GM19193 (cell line): Measurements from ENCODE around the gene GPBP1.

Experiments
- POLR2A ChIP-seq: IDR thresholded peaks from 4 replicates; pipeline ENCODE4 v1.6.1; 2011; ENCODE audit not compliant: insufficient read depth, insufficient read length; ENCODE audit errors: extremely low read depth

The GPBP1 gene

DNA sequence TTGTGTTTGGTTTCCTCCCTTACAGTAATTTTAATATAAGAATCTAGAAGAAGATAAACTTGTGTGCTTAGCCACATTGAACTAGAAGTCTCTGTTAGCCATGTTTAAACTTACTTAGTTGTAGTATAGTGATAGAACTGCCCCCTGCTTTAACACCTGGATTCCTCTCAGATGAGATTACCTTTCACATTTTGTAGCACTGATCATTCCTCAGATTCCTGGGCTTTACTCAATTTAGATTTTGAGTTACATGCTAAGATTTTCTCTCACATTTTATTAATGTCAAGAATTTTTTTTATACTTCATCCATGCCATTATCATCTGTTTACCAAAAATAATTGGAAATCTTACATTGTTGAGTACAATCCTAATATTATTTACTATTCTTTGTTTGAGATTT is 70.5 kb downstream of the GPBP1 start:
- no peak for TF ChIP-seq POLR2A

DNA sequence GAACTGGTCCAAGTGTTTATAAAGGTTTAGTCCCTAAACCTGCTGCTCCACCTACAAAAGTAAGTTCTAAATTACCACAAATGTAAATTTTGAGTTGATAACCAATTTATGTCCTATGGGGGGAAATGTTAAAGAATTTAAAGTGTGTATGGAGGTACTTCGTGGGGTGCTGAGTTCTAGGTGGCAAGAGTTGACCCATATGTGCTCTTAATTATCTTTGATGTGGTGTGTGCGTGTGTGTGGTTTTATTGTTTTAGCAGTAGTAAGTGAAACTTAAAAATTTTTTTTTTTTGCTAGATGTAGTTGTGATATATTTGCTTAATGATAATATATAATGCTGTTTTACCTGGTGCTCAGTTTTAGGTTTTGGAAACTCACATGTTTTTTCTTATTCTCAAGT is 72.6 kb downstream of the GPBP1 start:
- TF ChIP-seq POLR2A: no peak

DNA sequence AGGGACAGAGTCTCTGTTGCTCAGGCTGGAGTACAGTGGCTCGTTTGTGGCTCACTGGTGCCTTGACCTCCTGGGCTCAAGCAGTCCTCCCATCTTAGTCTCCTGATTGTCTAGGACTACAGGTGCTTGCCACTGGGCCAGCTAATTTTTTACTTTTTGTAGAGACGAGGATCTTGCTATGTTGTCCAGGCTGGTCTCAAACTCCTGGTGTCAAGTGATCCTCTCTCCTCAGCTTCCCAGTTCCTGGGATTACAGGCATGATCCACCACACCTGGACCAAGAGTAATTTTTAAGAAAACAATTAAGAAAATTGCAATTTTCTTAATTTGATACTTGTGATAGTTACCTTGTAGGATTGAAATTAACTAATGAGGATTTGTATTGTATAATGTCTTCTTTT is 73.9 kb downstream of the GPBP1 start:
- TF ChIP-seq POLR2A: no peak

DNA sequence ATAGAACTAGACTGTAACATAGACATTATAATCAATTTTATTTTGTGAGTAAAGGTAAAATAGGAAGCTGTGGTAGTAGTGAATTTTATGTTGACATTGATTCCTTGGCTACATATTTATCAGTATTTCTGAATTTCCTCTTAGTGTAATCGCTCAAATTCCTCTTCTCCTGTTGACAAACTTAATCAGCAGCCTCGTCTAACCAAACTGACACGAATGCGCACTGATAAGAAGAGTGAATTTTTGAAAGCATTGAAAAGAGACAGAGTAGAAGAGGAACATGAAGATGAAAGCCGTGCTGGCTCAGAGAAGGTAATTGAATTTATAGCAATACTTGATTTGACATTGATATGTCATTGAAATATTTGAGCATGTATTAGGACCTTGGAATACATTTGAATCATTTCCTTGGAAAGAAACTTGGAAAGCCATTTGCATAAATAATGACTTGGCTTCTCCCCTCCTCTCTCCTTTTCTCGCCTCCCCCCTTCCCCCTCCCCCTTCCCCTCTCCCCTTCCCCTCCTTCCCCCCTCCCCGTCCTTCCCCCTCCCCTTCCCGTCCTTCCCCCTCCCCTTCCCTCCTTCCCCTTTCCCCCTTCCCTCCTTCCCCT is 75.5 kb downstream of the GPBP1 start:
- TF ChIP-seq POLR2A: no peak

DNA sequence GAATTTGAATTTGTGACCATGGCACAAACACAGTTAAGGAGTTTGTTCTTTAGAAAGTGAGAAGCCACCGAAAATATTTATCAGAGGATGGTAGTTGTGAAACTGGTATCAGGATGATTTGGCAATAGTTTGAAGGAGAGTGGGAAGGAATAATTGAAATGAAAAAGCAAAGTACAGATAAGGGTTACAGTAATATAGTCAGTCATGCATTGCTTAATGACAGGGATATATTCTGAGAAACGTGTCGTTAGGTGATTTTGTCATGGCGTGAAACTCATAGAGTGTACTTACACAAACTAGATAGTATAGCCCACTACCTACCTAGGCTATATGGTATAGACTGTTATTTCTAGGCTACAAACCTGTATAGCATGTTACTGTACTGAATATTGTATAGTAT is 84.2 kb downstream of the GPBP1 start:
- TF ChIP-seq POLR2A: no peak

DNA sequence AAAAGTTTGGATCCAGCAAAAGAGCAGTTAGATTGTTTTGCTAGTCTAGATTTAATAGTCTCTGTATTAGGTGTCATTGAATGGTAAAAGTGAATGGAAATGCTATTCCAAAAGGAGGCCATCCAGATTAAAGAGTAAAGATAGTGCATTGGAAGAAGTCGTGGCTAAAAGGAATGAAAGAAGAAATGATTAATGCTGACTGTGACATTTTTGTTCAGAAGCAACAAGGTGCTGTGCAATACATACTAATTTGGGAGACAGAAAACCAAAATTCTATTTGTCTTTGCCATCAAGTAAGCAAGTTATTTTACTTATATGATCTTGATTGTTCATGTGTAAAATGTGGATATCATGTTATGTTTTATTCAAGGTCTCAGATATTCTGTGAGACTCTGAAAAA is 85.1 kb downstream of the GPBP1 start:
- TF ChIP-seq POLR2A: no peak

DNA sequence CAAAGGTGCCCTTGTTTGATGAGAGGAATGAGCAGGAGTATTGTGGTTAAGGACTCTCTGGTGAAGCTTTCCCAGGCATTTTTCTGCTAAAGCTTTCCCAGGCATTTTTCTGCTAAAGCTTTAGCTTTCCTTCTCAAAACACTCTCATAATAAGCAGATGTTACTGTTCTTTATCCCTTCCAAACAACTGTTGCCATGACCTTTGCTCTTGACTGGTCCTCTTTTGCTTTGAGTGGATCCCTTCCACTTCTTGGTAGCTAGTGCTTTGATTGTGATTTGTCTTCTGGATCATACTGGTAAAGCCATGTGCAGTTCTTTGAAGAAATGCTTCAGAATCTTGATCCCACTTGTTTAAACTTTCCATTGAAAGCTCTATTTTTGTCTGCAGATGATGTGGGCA is 85.8 kb downstream of the GPBP1 start:
- TF ChIP-seq POLR2A: no peak

DNA sequence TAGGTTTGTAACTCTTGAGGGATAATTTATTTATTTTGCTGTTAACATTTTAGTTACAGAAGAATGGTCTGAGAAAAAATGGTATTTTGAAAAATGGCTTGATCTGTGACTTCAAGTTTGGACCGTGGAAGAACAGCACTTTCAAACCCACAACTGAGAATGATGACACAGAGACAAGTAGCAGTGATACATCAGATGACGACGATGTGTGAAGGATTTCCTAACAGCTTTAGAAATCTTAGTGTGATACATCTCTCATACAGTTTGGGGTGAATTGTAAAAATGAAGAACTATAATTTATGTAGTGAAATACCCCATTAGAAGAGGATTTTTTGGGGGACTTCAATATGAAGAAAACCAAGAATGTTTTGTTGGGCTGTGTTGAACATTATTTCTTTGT is 88.7 kb downstream of the GPBP1 start:
- no peak for TF ChIP-seq POLR2A

DNA sequence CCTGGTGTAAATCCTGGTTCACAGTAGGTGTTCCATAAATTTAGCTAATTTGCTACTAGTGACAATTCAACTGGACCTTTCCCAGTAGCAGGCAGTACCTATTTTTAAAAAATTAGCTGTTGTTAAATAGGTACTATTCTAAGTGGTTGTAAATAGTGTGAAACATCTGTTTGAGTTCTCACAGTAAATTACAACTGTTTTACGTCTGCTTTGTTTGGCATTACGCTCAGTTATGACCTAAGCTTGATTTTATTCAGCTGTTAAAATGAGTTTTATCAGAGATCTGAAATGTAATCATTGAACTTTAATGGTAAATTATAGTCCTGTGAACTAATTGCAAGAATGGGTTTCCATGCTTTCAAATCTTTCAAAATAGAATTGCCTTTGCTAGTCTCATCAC is 93.9 kb downstream of the GPBP1 start:
- no peak for TF ChIP-seq POLR2A

DNA sequence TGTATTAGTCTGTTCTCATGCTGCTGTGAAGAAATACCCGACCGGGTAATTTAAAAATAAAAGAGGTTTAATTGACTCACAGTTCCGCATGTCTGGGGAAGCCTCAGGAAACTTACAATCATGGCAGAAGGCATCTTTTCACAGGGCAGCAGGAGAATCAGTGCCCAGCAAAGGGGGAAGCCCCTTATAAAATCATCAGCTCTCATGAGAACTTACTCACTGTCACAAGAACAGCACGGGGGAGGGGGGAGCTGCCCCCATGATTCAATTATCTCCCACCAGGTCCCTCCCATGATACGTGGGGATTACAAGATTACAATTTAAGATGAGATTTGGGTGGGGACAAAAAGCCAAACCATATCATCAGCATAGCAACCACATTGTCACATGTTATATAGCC is 102.5 kb downstream of the GPBP1 start:
- TF ChIP-seq POLR2A: no peak

DNA sequence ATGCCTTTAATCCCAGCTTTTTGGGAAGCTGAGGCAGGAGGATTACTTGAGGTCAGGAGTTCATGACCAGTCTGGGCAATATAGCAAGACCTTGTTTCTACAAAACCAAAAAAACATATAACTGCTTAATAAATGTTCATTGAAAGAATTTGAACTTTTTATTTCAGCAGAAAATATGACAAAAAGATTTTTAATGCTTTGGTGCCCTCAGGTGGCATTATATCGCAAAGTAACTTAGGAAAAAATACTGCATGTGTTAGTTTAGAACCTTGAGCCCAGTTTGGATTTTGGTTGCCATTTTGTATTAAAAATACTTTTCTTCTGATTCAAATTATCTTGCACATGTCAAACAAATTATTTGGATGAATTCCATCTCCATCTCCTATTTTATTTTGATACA is 103.2 kb downstream of the GPBP1 start:
- no peak for TF ChIP-seq POLR2A

DNA sequence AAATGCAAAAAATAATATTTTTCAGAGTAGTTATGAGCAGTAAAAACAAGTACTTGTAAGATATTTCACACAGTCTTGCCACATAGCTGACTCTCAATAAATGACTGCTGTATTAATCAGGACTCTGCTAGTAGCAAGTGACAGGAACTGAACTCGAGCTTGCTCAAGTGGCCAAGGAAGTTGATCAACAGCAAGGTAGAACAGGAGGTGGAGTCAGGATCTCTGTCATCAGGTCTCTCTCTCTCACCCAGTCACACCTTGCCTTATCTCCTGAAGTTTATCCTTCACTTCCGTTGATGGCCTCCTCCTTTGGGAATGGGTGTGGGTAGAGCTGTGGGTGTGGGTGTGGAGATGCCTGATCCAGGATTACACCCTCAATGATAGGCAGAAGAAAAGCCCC is 107.0 kb downstream of the GPBP1 start:
- no peak for TF ChIP-seq POLR2A

DNA sequence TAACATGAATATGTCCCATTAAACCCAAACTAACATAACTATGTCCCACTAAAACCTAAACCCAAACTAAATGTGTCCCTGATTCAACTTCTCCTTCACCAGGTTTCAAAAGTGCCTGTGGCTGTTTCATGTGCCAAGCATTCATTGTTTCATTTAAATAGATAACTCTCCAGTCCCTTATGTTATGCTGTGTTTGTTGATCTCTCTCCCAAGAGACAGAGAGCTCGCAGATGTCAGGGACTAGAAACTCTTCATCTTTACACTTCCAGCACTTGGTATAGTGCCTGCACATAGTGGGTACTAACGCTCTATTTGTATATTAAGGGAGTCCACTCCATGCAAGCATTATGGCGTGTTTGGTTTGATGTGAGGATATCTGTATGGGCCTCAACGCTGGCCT is 118.0 kb downstream of the GPBP1 start:
- no peak for TF ChIP-seq POLR2A

DNA sequence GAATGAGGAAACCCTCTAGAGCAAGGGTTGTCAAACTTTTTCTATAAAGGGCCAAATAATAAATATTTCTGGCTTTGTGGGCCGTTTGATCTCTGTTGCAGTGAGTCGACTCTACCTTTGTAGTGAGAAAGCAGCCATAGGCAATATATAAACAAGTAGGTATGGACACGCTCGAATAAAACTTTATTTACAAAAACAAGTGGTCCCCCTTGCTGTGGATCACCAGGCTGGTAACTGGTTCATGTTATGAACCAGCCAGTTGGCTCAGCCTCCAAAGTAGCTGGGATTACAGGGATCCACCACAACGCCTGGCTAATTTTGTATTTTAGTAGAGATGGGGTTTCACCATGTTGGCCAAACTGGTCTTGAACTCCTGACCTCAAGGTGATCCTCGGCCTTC is 118.5 kb downstream of the GPBP1 start:
- TF ChIP-seq POLR2A: no peak

DNA sequence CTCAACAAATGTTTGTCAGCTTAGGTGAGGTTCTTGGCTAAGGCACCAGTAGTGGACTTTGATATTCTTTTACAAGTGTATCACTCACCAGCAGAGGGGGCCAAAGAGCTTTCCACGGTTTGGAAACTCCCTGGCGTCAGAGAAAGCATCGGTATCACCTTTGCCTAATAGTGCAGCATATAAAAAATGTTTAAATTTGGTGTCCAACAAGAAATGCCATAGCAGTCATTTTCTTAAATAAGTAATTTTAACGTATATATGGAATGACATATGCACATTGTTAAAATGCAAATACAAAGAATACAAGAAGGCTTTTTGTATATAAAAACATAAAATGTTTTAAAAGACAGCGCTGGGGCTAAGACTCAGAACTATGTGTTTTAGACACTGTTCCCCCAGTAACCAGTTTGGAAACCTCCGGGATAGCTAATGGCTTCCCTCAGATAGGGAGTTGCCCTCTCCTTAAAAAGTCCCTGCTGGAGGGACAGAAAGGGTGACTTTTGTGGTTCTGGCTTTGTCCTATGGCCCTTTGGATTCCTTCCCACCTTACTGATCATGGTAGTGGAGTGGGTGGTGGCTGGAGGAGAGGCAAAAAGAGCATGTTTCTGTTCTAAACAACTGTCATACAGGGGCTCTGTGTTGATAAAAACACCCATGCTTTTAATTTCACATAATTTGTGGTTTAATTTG is 124.6 kb downstream of the GPBP1 start:
- TF ChIP-seq POLR2A: no peak

DNA sequence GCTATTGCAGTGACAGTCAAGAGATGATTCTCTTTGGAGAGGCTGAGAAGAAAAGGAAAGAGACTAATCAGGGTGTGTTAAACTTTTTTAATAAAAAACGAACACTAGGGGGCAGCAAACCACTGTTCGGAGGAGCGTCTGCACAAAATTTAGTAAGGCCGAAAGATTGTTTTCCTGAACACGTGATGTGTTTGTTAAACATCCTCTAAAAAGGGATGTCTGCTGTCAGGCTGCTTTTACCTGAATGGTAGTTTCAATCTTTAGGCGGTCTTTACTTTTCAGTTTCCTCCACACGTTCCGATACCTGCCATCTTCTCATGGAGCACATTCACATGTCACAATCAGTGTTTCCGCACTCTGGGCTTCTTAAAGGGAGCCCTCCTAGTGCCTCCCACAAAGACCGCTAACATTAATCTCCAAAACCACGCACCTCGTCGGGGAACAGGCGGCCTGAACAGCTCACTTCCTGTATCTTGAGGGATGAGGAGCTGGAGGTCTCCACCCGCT is 125.2 kb downstream of the GPBP1 start:
- no peak for TF ChIP-seq POLR2A
